HepG2 (cell line): ENCODE results near the gene LGR6.

Source experiments
- EP300 ChIP-seq, 3 experiments: sonication (generic) in 1 of 3; formaldehyde crosslinking in 1 of 3; IDR thresholded peaks; 2 replicates each; pipeline versions ENCODE4 v1.5.1 to v1.6.1; 2011 to 2020; ENCODE audit warnings: low read depth in 2 of 3, low read length in 2 of 3, borderline replicate concordance in 1 of 3, improper control_type of control experiment in 1 of 3, mild to moderate bottlenecking in 1 of 3, missing genetic modification reagents in 1 of 3, moderate library complexity in 1 of 3
- POLR2AphosphoS5 ChIP-seq: IDR thresholded peaks from 2 replicates; pipeline ENCODE4 v1.6.1; 2012; ENCODE audit warnings: low read depth, low read length
- SRSF9 ChIP-seq: fragments of 200-400 bp; formaldehyde crosslinking; IDR thresholded peaks from 2 replicates; pipeline ENCODE4 v1.6.1; 2018; ENCODE audit warnings: borderline replicate concordance, mild to moderate bottlenecking, low read depth, low read length; ENCODE audit not compliant: insufficient read depth, poor library complexity, severe bottlenecking
- ZBTB21 ChIP-seq: sonication (generic); formaldehyde crosslinking; IDR thresholded peaks from 2 replicates; pipeline ENCODE4 v1.4.0; 2020; ENCODE audit warnings: missing genetic modification reagents

DNA sequence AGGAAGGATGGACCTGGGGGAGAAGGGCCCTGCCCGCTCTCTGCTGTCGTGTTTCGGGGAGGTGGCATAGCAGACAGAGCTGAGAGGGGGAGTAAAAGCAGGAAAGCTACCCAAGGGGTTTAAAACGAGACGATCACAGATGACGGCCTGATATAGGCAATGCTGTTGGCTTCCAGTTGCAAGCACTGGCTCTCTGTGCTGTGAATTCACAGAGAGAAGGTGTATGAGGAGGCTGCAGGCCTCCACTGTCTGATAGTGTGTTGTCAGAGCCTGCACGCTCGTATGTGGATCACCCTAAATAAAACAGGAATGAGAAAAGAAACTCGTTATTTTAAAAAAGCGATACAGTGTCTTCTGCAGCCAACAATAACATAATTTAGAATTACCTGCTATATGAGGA lies 57.4 kb downstream of the LGR6 start:
- TF ChIP-seq ZBTB21 (CRISPR knock-in tag) (no peak), SRSF9 (no peak), EP300 (IDR thresholded peaks at IDR 0.05; ENCODE audit: low read depth in 2 of 2, low read length in 2 of 2) (no peak), EP300 (CRISPR knock-in tag; IDR thresholded peaks at IDR 0.05; ENCODE audit: borderline replicate concordance) (no peak), POLR2AphosphoS5 (no peak)
